Bronchial epithelial cell (primary cell): Measurements from ENCODE around the gene C5orf24. TPM values are rescaled to one million over a fixed set of nuclear protein-coding genes. Genes with fewer than 3 reads are reported as not detected.
"Not testable (repeated sequence)": the region's sequence is repeated elsewhere in the genome, so short reads cannot be mapped to it uniquely, and the experiment has no call there.

Experiments used
- DNase-seq: peaks from one replicate; pipeline ENCODE4 v3.0.0-alpha.2; 2010; ENCODE audit warnings: low read depth
- FAIRE-seq: peaks from 2 replicates; lab custom pipeline; 2011; peaks lifted over from hg19 to GRCh38; lab: Jason Lieb, UNC
- H3K27me3 ChIP-seq: 2 replicates; pipeline ENCODE4 v1.5.1; 2011; ENCODE audit warnings: low read length; ENCODE audit not compliant: control insufficient read depth, insufficient read depth
- H3K36me3 ChIP-seq: 2 replicates; pipeline ENCODE4 v1.5.1; 2011; ENCODE audit warnings: low read length; ENCODE audit not compliant: control insufficient read depth, insufficient read depth
- H3K4me3 ChIP-seq: 2 replicates; pipeline ENCODE4 v1.5.1; 2011; ENCODE audit warnings: mild to moderate bottlenecking, low read depth, low read length, control low read depth
- CTCF ChIP-seq: IDR thresholded peaks from 2 replicates; pipeline ENCODE4 v1.5.1; 2011; ENCODE audit warnings: mild to moderate bottlenecking, moderate library complexity, low read length, control low read depth, inconsistent platforms; ENCODE audit not compliant: insufficient read depth, severe bottlenecking
- total RNA-seq: library from RNA; depleted of rRNA; stranded (reverse); fragments of >200 nt; gene quantifications from 2 replicates; pipeline ENCODE4 v1.2.1, GENCODE V29; 2014

C5orf24 gene
- total RNA-seq, 1 donor from 2014 or later, result 22.6 TPM

GRCh38 chr5:134833340-134834032 lies 12.3 kb upstream of the C5orf24 start:
- FAIRE-seq, result no peak
- DNase-seq, result no peak
- Histone ChIP-seq H3K4me3 (no peak overlapping the region), H3K27me3 (no peaks in the 10 kb centered on the region), H3K36me3 (no peaks in the 10 kb centered on the region)
- no peak for TF ChIP-seq CTCF

- Histone ChIP-seq H3K36me3 (no peaks in the 10 kb centered on the region), H3K27me3 (no peaks in the 10 kb centered on the region), H3K4me3 (no peak overlapping the region)
- FAIRE-seq, result no peak
- no peak for DNase-seq
- TF ChIP-seq CTCF, result no peak
Observed at GRCh38 chr5:134835623-134836022, 10.1 kb upstream of the C5orf24 start.

GRCh38 chr5:134837530-134838181 lies 8.1 kb upstream of the C5orf24 start:
- DNase-seq (no peak), FAIRE-seq (no peak)
- Histone ChIP-seq H3K4me3 (no peak overlapping the region), H3K36me3 (no peaks in the 10 kb centered on the region), H3K27me3 (no peaks in the 10 kb centered on the region)
- TF ChIP-seq CTCF, result no peak

GRCh38 chr5:134838361-134838760 lies 7.4 kb upstream of the C5orf24 start:
- FAIRE-seq, H3K4me3 ChIP-seq, H3K27me3 ChIP-seq, H3K36me3 ChIP-seq, DNase-seq: not testable (repeated sequence)

GRCh38 chr5:134840811-134841210 lies 5.0 kb upstream of the C5orf24 start:
- FAIRE-seq, result no peak
- H3K36me3 ChIP-seq, result no peaks in the 10 kb centered on the region

More at GRCh38 chr5:134840811-134841210, 5.0 kb upstream of the C5orf24 start:
- no peaks in the 10 kb centered on the region for H3K27me3 ChIP-seq
- DNase-seq, result peak; percentile 7
- TF ChIP-seq CTCF, result no peak
- no peak overlapping the region for H3K4me3 ChIP-seq
